T-helper 2 cell (primary cell): ENCODE measurements around the gene SSX2IP.
A peak's percentile ranks its signal among the peaks of the same experiment; 100 is the strongest.

Source experiments
- DNase-seq, 5 experiments: peaks; one replicate each; pipeline versions ENCODE4 v3.0.0 to v3.0.0-alpha.2; 2012 to 2022

SSX2IP gene

GRCh38 chr1:84709131-84709530 lies 18.9 kb upstream of the SSX2IP start:
- no peak for DNase-seq

- no peak for DNase-seq
Measured at GRCh38 chr1:84708031-84708430, 17.8 kb upstream of the SSX2IP start.

- DNase-seq: no peak
Measured at GRCh38 chr1:84705513-84705912, 15.3 kb upstream of the SSX2IP start.

GRCh38 chr1:84704872-84705417 lies 14.7 kb upstream of the SSX2IP start:
- no peak for DNase-seq

- DNase-seq: no peak
Measured at GRCh38 chr1:84703431-84703830, 13.2 kb upstream of the SSX2IP start.

GRCh38 chr1:84702143-84702542 lies 11.9 kb upstream of the SSX2IP start:
- DNase-seq: no peak

- DNase-seq: no peak
Measured at GRCh38 chr1:84701376-84701775, 11.1 kb upstream of the SSX2IP start.

GRCh38 chr1:84700070-84700469 lies 9.8 kb upstream of the SSX2IP start:
- no peak for DNase-seq

GRCh38 chr1:84698151-84699110 lies 8.2 kb upstream of the SSX2IP start:
- no peak for DNase-seq

- DNase-seq: no peak
Measured at GRCh38 chr1:84693785-84694184, 3.5 kb upstream of the SSX2IP start.

- DNase-seq: peak in 2 of 5 experiments; percentile 31 to 64
Measured at GRCh38 chr1:84693005-84693404, 2.7 kb upstream of the SSX2IP start.

- DNase-seq: no peak
Measured at GRCh38 chr1:84692391-84692790, 2.1 kb upstream of the SSX2IP start.

- peak in 1 of 5 experiments; percentile 28 for DNase-seq
Measured at GRCh38 chr1:84691122-84691783, 992 bp upstream of the SSX2IP start.

GRCh38 chr1:84689514-84690396 lies 506 bp downstream of the SSX2IP start:
- no peak for DNase-seq

- no peak for DNase-seq
Measured at GRCh38 chr1:84688463-84689061, 1.7 kb downstream of the SSX2IP start.

GRCh38 chr1:84687714-84688462 lies 2.4 kb downstream of the SSX2IP start:
- DNase-seq: no peak

GRCh38 chr1:84686223-84686622 lies 4.0 kb downstream of the SSX2IP start:
- DNase-seq: no peak

GRCh38 chr1:84683508-84683907 lies 6.8 kb downstream of the SSX2IP start:
- no peak for DNase-seq

GRCh38 chr1:84682047-84682446 lies 8.2 kb downstream of the SSX2IP start:
- DNase-seq: no peak

GRCh38 chr1:84677415-84678099 lies 12.7 kb downstream of the SSX2IP start:
- DNase-seq: no peak

- DNase-seq: no peak
Measured at GRCh38 chr1:84675631-84676030, 14.6 kb downstream of the SSX2IP start.
